HG02884 (cell line): ENCODE measurements around the gene RADIL.

Experiments
- ATAC-seq: cut with Tn5 transposase; IDR thresholded peaks from one replicate; pipeline ENCODE4 v1.9.1; 2021; ENCODE audit warnings: mild to moderate bottlenecking, moderate library complexity; ENCODE audit not compliant: unreplicated experiment

Gene RADIL

GRCh38 chr7:4833691-4834600 lies 49.6 kb downstream of the RADIL start:
- no peak for ATAC-seq

GRCh38 chr7:4833176-4833575 lies 50.3 kb downstream of the RADIL start:
- no peak for ATAC-seq

- ATAC-seq = no peak
These were observed 50.8 kb downstream of the RADIL start for GRCh38 chr7:4832711-4833110.

- no peak for ATAC-seq
These were observed 51.6 kb downstream of the RADIL start for GRCh38 chr7:4831723-4832495.

GRCh38 chr7:4830176-4830575 lies 53.3 kb downstream of the RADIL start:
- no peak for ATAC-seq

- ATAC-seq = no peak
These were observed 54.7 kb downstream of the RADIL start for GRCh38 chr7:4828720-4829383.

- no peak for ATAC-seq
These were observed 58.4 kb downstream of the RADIL start for GRCh38 chr7:4825081-4825480.

- ATAC-seq = no peak
These were observed 59.3 kb downstream of the RADIL start for GRCh38 chr7:4824120-4824775.

- no peak for ATAC-seq
These were observed 59.9 kb downstream of the RADIL start for GRCh38 chr7:4823441-4824119.

- ATAC-seq = no peak
These were observed 60.8 kb downstream of the RADIL start for GRCh38 chr7:4822677-4823076.

- no peak for ATAC-seq
These were observed 62.5 kb downstream of the RADIL start for GRCh38 chr7:4820967-4821471.

- no peak for ATAC-seq
These were observed 63.0 kb downstream of the RADIL start for GRCh38 chr7:4820405-4820966.

- ATAC-seq = no peak
These were observed 63.7 kb downstream of the RADIL start for GRCh38 chr7:4819560-4820404.

GRCh38 chr7:4818000-4818794 lies 65.3 kb downstream of the RADIL start:
- ATAC-seq = no peak

- no peak for ATAC-seq
These were observed 66.2 kb downstream of the RADIL start for GRCh38 chr7:4817178-4817901.

GRCh38 chr7:4816419-4817080 lies 67.0 kb downstream of the RADIL start:
- ATAC-seq = no peak
